HEK293 (cell line): Measurements from ENCODE around the gene BCAS3.

ENCODE experiments used
- CTCF ChIA-PET: fragments of 350-600 bp; formaldehyde crosslinking; extraction: SDS; loops from one replicate; lab custom pipeline; 2021; ENCODE audit warnings: antibody characterized with exemption; lab: Yijun Ruan, JAX
- POLR2A ChIA-PET: fragments of 300-600 bp; formaldehyde crosslinking; extraction: SDS; loops from one replicate; lab custom pipeline; 2020; ENCODE audit warnings: antibody characterized with exemption, inconsistent platforms; lab: Yijun Ruan, JAX
- H3K27ac ChIP-seq: fragments of 200-500 bp; sonication (Bioruptor generic); 2 replicates; pipeline ENCODE4 v1.5.1; 2014; ENCODE audit warnings: low read depth, low read length, control low read depth, inconsistent platforms; ENCODE audit errors: extremely low read depth
- H3K36me3 ChIP-seq, 2 experiments: fragments of 200-500 bp in 1 of 2; sonication (Bioruptor generic) in 1 of 2; 1 replicate in 1 of 2; 2 replicates in 1 of 2; pipeline ENCODE4 v1.5.1; 2014 to 2017; ENCODE audit warnings: inconsistent platforms in 2 of 2, low read length in 2 of 2; ENCODE audit not compliant: control insufficient read depth in 2 of 2, insufficient read depth in 1 of 2
- H3K4me1 ChIP-seq: fragments of 200-500 bp; sonication (Bioruptor generic); 2 replicates; pipeline ENCODE4 v1.5.1; 2014; ENCODE audit warnings: mild to moderate bottlenecking, low read length, inconsistent platforms; ENCODE audit not compliant: control insufficient read depth, insufficient read depth
- H3K4me3 ChIP-seq: 2 replicates; pipeline ENCODE4 v1.5.1; 2011; ENCODE audit warnings: low read depth, mild to moderate bottlenecking, control low read depth, low read length, moderate library complexity
- H3K9me3 ChIP-seq: fragments of 200-500 bp; sonication (Bioruptor generic); 2 replicates; pipeline ENCODE4 v1.5.1; 2014; ENCODE audit warnings: low read depth, low read length, inconsistent platforms; ENCODE audit not compliant: control insufficient read depth, insufficient read depth
- KLF10 ChIP-seq: fragments of 450-650 bp; IDR thresholded peaks from 2 replicates; pipeline ENCODE4 v1.5.1; 2018; ENCODE audit warnings: missing biosample characterization, mild to moderate bottlenecking, missing genetic modification characterization
- MYNN ChIP-seq: fragments of 450-650 bp; formaldehyde crosslinking; IDR thresholded peaks from 2 replicates; pipeline ENCODE4 v1.5.1; 2016; ENCODE audit warnings: missing biosample characterization, missing genetic modification characterization, borderline replicate concordance
- OSR2 ChIP-seq: fragments of 450-650 bp; formaldehyde crosslinking; IDR thresholded peaks from 2 replicates; pipeline ENCODE4 v1.5.1; 2016; ENCODE audit warnings: missing biosample characterization, missing genetic modification characterization
- PRDM2 ChIP-seq: fragments of 450-650 bp; formaldehyde crosslinking; IDR thresholded peaks from 2 replicates; pipeline ENCODE4 v1.5.1; 2016; ENCODE audit warnings: missing biosample characterization, missing genetic modification characterization, borderline replicate concordance
- SP3 ChIP-seq: fragments of 450-650 bp; formaldehyde crosslinking; IDR thresholded peaks from 2 replicates; pipeline ENCODE4 v1.5.1; 2016; ENCODE audit warnings: missing biosample characterization, missing genetic modification characterization
- ZBTB11 ChIP-seq: fragments of 450-650 bp; formaldehyde crosslinking; conservative IDR thresholded peaks from 2 replicates; pipeline ENCODE4 v1.5.1; 2016; ENCODE audit warnings: low read depth, missing biosample characterization, missing genetic modification characterization
- ZBTB6 ChIP-seq: fragments of 450-650 bp; formaldehyde crosslinking; IDR thresholded peaks from 2 replicates; pipeline ENCODE4 v1.5.1; 2017; ENCODE audit warnings: missing biosample characterization, missing genetic modification characterization
- ZNF202 ChIP-seq: fragments of 450-650 bp; formaldehyde crosslinking; IDR thresholded peaks from 2 replicates; pipeline ENCODE4 v1.5.1; 2016; ENCODE audit warnings: missing biosample characterization, missing genetic modification characterization, borderline replicate concordance
- ZNF514 ChIP-seq: fragments of 450-650 bp; formaldehyde crosslinking; IDR thresholded peaks from 2 replicates; pipeline ENCODE4 v1.5.1; 2016; ENCODE audit warnings: missing biosample characterization, missing genetic modification characterization
- ZNF529 ChIP-seq: fragments of 450-650 bp; formaldehyde crosslinking; IDR thresholded peaks from 2 replicates; pipeline ENCODE4 v1.5.1; 2017; ENCODE audit warnings: missing genetic modification characterization, missing biosample characterization; ENCODE audit not compliant: insufficient replicate concordance
- ZNF629 ChIP-seq: fragments of 450-650 bp; formaldehyde crosslinking; IDR thresholded peaks from 2 replicates; pipeline ENCODE4 v1.5.1; 2017; ENCODE audit warnings: missing biosample characterization, missing genetic modification characterization
- TF ChIP-seq, protein P1 (sequence below): fragments of 450-650 bp; formaldehyde crosslinking; IDR thresholded peaks from 2 replicates; pipeline ENCODE4 v1.5.1; 2016; ENCODE audit warnings: missing biosample characterization, missing genetic modification characterization

The BCAS3 gene

DNA sequence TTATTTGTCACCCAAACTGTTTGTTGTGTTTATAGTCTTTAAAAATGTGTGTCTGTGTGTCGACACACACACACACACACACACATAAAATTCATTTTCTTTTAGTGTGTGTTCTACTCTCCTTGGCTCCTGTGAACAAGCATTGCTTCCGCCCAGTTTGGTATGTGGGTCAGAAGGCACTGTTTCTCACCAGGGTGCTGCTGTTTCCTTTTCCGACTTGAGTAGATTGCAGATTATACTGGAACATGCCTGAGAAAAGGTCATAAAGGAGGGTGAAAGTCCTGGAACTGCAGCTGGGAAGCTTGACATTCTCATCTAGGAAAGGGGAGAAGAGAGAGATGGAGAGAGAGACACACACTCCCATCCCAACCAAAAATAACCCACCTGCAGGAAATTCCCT is 330.3 kb downstream of the BCAS3 start (continued):
- TF ChIP-seq ZBTB11 (tag by site-specific recombination) (no peak), ZNF529 (tag by site-specific recombination) (no peak)

- no peak overlapping the region for H3K4me3 ChIP-seq
- H3K9me3 ChIP-seq: no peaks in the 10 kb centered on the region
- TF ChIP-seq SP3 (tag by site-specific recombination) (no peak), MYNN (tag by site-specific recombination) (0 out of 2 replicates have a peak, but pooled peaks have one; percentile 11), ZNF514 (tag by site-specific recombination) (no peak), ZBTB6 (tag by site-specific recombination) (no peak), OSR2 (tag by site-specific recombination) (peak; percentile 72), ZNF202 (tag by site-specific recombination) (no peak), ZNF629 (tag by site-specific recombination) (no peak)
- TF ChIP-seq, protein P1, sequence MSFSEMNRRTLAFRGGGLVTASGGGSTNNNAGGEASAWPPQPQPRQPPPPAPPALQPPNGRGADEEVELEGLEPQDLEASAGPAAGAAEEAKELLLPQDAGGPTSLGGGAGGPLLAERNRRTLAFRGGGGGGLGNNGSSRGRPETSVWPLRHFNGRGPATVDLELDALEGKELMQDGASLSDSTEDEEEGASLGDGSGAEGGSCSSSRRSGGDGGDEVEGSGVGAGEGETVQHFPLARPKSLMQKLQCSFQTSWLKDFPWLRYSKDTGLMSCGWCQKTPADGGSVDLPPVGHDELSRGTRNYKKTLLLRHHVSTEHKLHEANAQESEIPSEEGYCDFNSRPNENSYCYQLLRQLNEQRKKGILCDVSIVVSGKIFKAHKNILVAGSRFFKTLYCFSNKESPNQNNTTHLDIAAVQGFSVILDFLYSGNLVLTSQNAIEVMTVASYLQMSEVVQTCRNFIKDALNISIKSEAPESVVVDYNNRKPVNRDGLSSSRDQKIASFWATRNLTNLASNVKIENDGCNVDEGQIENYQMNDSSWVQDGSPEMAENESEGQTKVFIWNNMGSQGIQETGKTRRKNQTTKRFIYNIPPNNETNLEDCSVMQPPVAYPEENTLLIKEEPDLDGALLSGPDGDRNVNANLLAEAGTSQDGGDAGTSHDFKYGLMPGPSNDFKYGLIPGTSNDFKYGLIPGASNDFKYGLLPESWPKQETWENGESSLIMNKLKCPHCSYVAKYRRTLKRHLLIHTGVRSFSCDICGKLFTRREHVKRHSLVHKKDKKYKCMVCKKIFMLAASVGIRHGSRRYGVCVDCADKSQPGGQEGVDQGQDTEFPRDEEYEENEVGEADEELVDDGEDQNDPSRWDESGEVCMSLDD (tag by site-specific recombination): no peak
- TF ChIP-seq, all 188 proteins: peak for 2
- peaks cover 10% of the 10 kb centered on the region for H3K4me1 ChIP-seq
- no peaks in the 10 kb centered on the region for H3K36me3 ChIP-seq
- ChIA-PET POLR2A (no interaction called here), CTCF (interaction anchor here (0.6 to 2.3 kb wide), 2 partner anchors 8 to 380 kb away, joined by 3 to 7 read pairs; no protein-coding TSS in a partner anchor)
- H3K27ac ChIP-seq: no peak overlapping the region
Measured at GRCh38 chr17:61009663-61010062, 332.0 kb downstream of the BCAS3 start.

DNA sequence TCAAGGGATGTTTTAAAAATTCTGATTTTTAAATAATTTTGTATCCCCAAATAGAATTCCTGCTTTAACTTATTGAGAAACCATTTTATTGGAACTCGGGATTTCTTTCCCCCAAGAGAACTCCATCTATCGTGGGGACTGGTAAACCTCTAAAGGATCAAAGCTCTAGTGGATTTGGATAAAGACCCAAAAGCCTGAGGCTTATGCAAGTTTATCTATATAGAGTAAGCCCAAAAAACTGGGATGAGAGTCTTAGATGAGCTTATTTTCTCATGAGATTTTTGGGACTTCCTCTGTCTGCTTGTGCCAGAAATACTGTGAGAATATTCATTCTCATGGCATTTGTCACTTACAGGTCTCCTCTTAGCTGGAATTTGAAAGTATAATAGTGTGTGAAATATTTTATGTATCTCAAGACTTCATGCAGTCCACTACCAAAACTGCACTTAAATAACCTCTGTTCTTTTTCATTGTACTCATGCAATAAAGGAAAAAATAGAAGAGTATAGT is 333.1 kb downstream of the BCAS3 start:
- TF ChIP-seq KLF10 (tag by site-specific recombination): no peak
- TF ChIP-seq SP3 (tag by site-specific recombination): no peak
- ChIA-PET CTCF (interaction anchor here (0.7 to 1.6 kb wide), 2 partner anchors 10 to 1662 kb away, joined by 4 to 5 read pairs; no protein-coding TSS in a partner anchor), POLR2A (no interaction called here)
- no peaks in the 10 kb centered on the region for H3K36me3 ChIP-seq
- H3K27ac ChIP-seq: no peak overlapping the region
- H3K4me3 ChIP-seq: no peak overlapping the region
- no peaks in the 10 kb centered on the region for H3K9me3 ChIP-seq
- H3K4me1 ChIP-seq: peaks cover 10% of the 10 kb centered on the region

DNA sequence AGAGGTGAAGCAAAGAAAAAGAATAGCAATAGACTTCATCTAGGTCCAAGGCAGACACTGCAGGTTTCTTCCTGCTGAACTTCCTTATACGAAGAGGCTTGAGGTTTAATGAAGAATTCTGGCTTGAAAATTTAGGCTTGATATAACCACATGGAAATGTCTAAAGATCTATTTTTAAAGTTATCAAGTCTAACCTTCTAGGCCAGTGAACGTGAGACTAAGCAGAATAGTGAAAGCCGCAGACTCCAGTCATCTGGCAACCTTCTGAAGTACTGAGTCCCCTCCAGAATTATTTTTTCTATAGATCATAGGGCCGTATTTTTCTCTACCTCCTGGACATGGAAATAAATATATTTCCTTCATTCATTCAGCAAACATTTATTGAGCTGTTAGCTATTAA is 333.6 kb downstream of the BCAS3 start:
- Histone ChIP-seq H3K4me3 (no peak overlapping the region), H3K4me1 (peaks cover 10% of the 10 kb centered on the region), H3K36me3 (peaks cover 0 to 5% of the 10 kb centered on the region in 2 experiments; a peak in 1 of 3 replicates), H3K27ac (no peak overlapping the region), H3K9me3 (no peaks in the 10 kb centered on the region)
- ChIA-PET CTCF (interaction anchor here (1.6 kb wide), 1 partner anchor 10 kb away, joined by 5 read pairs; no protein-coding TSS in a partner anchor), POLR2A (no interaction called here)
- TF ChIP-seq ZNF514 (tag by site-specific recombination) (no peak), PRDM2 (tag by site-specific recombination) (no peak)
